HepG2 (cell line): ENCODE results near the gene POGLUT2. TPM values are rescaled to one million over a fixed set of nuclear protein-coding genes. Genes with fewer than 3 reads are reported as not detected.
A peak's percentile ranks its signal among the peaks of the same experiment; 100 is the strongest.

ENCODE experiments used
- EHMT2 ChIP-seq: fragments of 200-600 bp; sonication (generic); IDR thresholded peaks from 2 replicates; pipeline ENCODE4 v1.7.0; 2017; ENCODE audit warnings: antibody characterized with exemption, low read depth, low read length, borderline replicate concordance
- GATAD1 ChIP-seq: IDR thresholded peaks from 2 replicates; pipeline ENCODE4 v1.6.1; 2016; ENCODE audit warnings: missing genetic modification reagents, missing compliant biosample characterization
- HCFC1 ChIP-seq: fragments of 150-350 bp; IDR thresholded peaks from 2 replicates; pipeline ENCODE4 v1.6.1; 2014; ENCODE audit warnings: low read depth, low read length
- HDAC2 ChIP-seq: sonication (generic); formaldehyde crosslinking; IDR thresholded peaks from 2 replicates; pipeline ENCODE4 v1.4.0; 2020; ENCODE audit warnings: missing genetic modification reagents
- HES4 ChIP-seq: sonication (generic); formaldehyde crosslinking; IDR thresholded peaks from 2 replicates; pipeline ENCODE4 v1.9.0; 2021; ENCODE audit warnings: mild to moderate bottlenecking, missing genetic modification reagents, borderline replicate concordance
- HMGXB3 ChIP-seq: sonication (generic); formaldehyde crosslinking; IDR thresholded peaks from 2 replicates; pipeline ENCODE4 v1.4.0; 2020; ENCODE audit warnings: missing genetic modification reagents, borderline replicate concordance
- MNT ChIP-seq: fragments of 450-650 bp; IDR thresholded peaks from 2 replicates; pipeline ENCODE4 v1.6.1; 2016
- MTF2 ChIP-seq: sonication (generic); formaldehyde crosslinking; IDR thresholded peaks from 2 replicates; pipeline ENCODE4 v1.5.0; 2020; ENCODE audit warnings: missing genetic modification reagents, borderline replicate concordance
- NFKB2 ChIP-seq: sonication (generic); formaldehyde crosslinking; IDR thresholded peaks from 2 replicates; pipeline ENCODE4 v1.4.0; 2020; ENCODE audit warnings: missing genetic modification reagents, borderline replicate concordance
- SMAD3 ChIP-seq: sonication (generic); formaldehyde crosslinking; IDR thresholded peaks from 2 replicates; pipeline ENCODE4 v1.4.0; 2020; ENCODE audit warnings: missing genetic modification reagents
- SNAI1 ChIP-seq: sonication (generic); formaldehyde crosslinking; IDR thresholded peaks from 2 replicates; pipeline ENCODE4 v1.5.0; 2020; ENCODE audit warnings: mild to moderate bottlenecking, missing genetic modification reagents, borderline replicate concordance
- SNAPC2 ChIP-seq: sonication (generic); formaldehyde crosslinking; IDR thresholded peaks from 2 replicates; pipeline ENCODE4 v1.8.1; 2022; ENCODE audit warnings: mild to moderate bottlenecking, missing genetic modification reagents
- SP4 ChIP-seq: sonication (generic); formaldehyde crosslinking; IDR thresholded peaks from 2 replicates; pipeline ENCODE4 v1.8.1; 2023; ENCODE audit warnings: mild to moderate bottlenecking, missing genetic modification reagents
- TFAP4 ChIP-seq: sonication (generic); IDR thresholded peaks from 2 replicates; pipeline ENCODE4 v1.6.1; 2016; ENCODE audit warnings: low read depth, borderline replicate concordance
- ZNF12 ChIP-seq: sonication (generic); formaldehyde crosslinking; IDR thresholded peaks from 2 replicates; pipeline ENCODE4 v1.5.0; 2020; ENCODE audit warnings: missing genetic modification reagents
- ZNF75D ChIP-seq: sonication (generic); formaldehyde crosslinking; IDR thresholded peaks from 2 replicates; pipeline ENCODE4 v1.8.1; 2023; ENCODE audit warnings: missing genetic modification reagents, mild to moderate bottlenecking, borderline replicate concordance
- ZNF772 ChIP-seq: sonication (generic); formaldehyde crosslinking; IDR thresholded peaks from 2 replicates; pipeline ENCODE4 v1.5.0; 2020; ENCODE audit warnings: mild to moderate bottlenecking, missing genetic modification reagents
- ZNF788 ChIP-seq: sonication (generic); formaldehyde crosslinking; IDR thresholded peaks from 2 replicates; pipeline ENCODE4 v1.5.0; 2020; ENCODE audit warnings: mild to moderate bottlenecking, missing genetic modification reagents, borderline replicate concordance
- polyA plus RNA-seq, 8 experiments: library from polyadenylated mRNA; depleted of rRNA in 3 of 8; stranded (reverse) in 7 of 8; unstranded in 1 of 8; fragments of >200 nt; fragmentation: Illumina TruSeq in 4 of 8; extraction: Trizol in 4 of 8; gene quantifications; 2 replicates each; pipeline versions ENCODE4 v1.2.1 to v1.2.3, GENCODE V29; 2011 to 2016; ENCODE audit warnings: low read depth in 4 of 8, missing spikeins in 1 of 8, mixed read lengths in 1 of 8; ENCODE audit not compliant: insufficient read depth in 1 of 8
- total RNA-seq, 5 experiments: library from RNA; depleted of rRNA; stranded (reverse); fragments of >200 nt; fragmentation: Illumina TruSeq; extraction: Trizol; gene quantifications; 2 replicates each; pipeline ENCODE4 v1.2.3, GENCODE V29; 2016; ENCODE audit warnings: low read depth in 1 of 5
- TF ChIP-seq, protein P1 (sequence below): sonication (generic); formaldehyde crosslinking; IDR thresholded peaks from 2 replicates; pipeline ENCODE4 v1.5.0; 2020; ENCODE audit warnings: mild to moderate bottlenecking, missing genetic modification reagents

POGLUT2 gene
- total and polyA plus RNA-seq, 2 of the 13 experiments (the other 11 are each of a cell fraction or from before 2014, with no cell fraction given): 18.0 to 26.1 TPM

DNA sequence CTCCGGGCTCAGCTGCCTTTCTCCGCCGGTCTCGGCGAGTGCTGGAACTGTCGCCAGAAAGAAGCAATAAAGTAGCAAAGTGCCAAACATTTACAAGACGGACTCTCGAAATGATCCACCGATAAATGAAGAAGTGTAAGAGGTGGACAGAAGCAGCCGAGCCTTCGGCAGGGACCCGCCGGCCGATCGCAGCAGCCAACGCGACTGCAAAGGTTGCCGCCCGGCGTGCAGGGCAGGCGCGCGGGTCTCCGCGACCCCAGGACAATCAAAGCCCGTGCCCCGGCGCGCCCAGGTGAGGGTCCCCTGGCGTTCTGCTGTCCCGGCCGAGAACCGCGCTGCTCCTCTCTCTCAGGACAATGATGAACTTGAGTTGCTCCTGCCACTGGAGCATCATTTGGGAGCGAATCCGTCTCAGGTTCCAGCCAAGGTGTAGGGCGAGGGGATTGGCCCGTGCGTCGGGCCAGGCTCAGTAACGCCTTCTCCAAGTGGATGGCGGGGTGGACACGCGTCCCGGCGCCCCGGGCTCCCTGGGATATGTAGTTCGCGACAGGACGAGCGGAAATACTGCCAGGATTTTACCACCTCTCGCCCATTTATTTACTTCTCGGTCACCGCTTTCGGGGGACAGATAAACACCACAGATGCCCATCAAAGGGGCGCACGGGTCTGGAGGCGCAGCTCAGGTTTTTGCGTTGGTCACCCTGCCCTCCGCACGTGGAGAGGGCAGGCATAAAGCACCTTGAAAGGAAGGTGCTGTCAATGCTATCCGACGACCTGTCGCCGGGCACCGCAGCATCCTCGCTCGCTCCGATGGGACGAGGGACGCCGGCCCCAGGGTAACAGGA, at the start of gene POGLUT2, which contains the start of gene BIVM (continued):
- TF ChIP-seq HMGXB3 (CRISPR knock-in tag) (peak; percentile 100), ZNF75D (no peak), HES4 (CRISPR knock-in tag) (no peak), ZNF772 (CRISPR knock-in tag) (peak; percentile 79; the same call in 1 of the 2 replicates), SNAI1 (CRISPR knock-in tag) (no peak; the same call in 1 of the 2 replicates), HDAC2 (CRISPR knock-in tag) (peak; percentile 37; the same call in 1 of the 2 replicates), SP4 (CRISPR knock-in tag) (0 out of 2 replicates have a peak, but pooled peaks have one; percentile 30), GATAD1 (CRISPR knock-in tag) (peak; percentile 83), SMAD3 (CRISPR knock-in tag) (peak; percentile 59; the same call in 1 of the 2 replicates), SNAPC2 (CRISPR knock-in tag) (no peak), ZNF788 (CRISPR knock-in tag) (peak; percentile 68; the same call in 1 of the 2 replicates), ZNF12 (peak; percentile 21; the same call in 1 of the 2 replicates), NFKB2 (no peak; the same call in 1 of the 2 replicates), EHMT2 (no peak), TFAP4 (0 out of 2 replicates have a peak, but pooled peaks have one; percentile 8), MNT (no peak; the same call in 1 of the 2 replicates), MTF2 (CRISPR knock-in tag) (no peak), HCFC1 (peak; percentile 95)
- TF ChIP-seq, protein P1, sequence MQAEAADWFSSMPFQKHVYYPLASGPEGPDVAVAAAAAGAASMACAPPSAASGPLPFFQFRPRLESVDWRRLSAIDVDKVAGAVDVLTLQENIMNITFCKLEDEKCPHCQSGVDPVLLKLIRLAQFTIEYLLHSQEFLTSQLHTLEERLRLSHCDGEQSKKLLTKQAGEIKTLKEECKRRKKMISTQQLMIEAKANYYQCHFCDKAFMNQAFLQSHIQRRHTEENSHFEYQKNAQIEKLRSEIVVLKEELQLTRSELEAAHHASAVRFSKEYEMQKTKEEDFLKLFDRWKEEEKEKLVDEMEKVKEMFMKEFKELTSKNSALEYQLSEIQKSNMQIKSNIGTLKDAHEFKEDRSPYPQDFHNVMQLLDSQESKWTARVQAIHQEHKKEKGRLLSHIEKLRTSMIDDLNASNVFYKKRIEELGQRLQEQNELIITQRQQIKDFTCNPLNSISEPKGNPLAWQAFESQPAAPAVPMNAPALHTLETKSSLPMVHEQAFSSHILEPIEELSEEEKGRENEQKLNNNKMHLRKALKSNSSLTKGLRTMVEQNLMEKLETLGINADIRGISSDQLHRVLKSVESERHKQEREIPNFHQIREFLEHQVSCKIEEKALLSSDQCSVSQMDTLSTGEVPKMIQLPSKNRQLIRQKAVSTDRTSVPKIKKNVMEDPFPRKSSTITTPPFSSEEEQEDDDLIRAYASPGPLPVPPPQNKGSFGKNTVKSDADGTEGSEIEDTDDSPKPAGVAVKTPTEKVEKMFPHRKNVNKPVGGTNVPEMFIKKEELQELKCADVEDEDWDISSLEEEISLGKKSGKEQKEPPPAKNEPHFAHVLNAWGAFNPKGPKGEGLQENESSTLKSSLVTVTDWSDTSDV (CRISPR knock-in tag): 0 out of 2 replicates have a peak, but pooled peaks have one; percentile 62
